Tibial nerve (tissue), 4 donors: ENCODE results near the gene ZNF804B. TPM values are rescaled to one million over a fixed set of nuclear protein-coding genes. Genes with fewer than 3 reads are reported as not detected.

Experiments
- DNase-seq, 2 donors: peaks; one replicate each; pipeline ENCODE4 v3.0.0-alpha.2; 2019; ENCODE audit warnings: low spot score in 2 of 2
- H3K27ac ChIP-seq, 4 donors: fragments of 200-600 bp; sonication (generic) in 3 of 4; one replicate each; pipeline ENCODE4 v1.5.1; 2017 to 2019; ENCODE audit warnings: mild to moderate bottlenecking in 1 of 4
- H3K27me3 ChIP-seq, 2 donors: fragments of 200-600 bp; sonication (generic) in 1 of 2; one replicate each; pipeline versions ENCODE4 v1.5.1 to v1.6.0; 2017 to 2019
- H3K36me3 ChIP-seq, 3 donors: fragments of 200-600 bp; sonication (generic); one replicate each; pipeline ENCODE4 v1.5.1; 2018 to 2019
- H3K4me1 ChIP-seq, 4 donors: fragments of 200-600 bp; sonication (generic) in 3 of 4; one replicate each; pipeline ENCODE4 v1.5.1; 2017 to 2019
- H3K4me3 ChIP-seq, 4 donors: fragments of 200-600 bp; sonication (generic) in 3 of 4; one replicate each; pipeline ENCODE4 v1.5.1; 2017 to 2019; ENCODE audit warnings: mild to moderate bottlenecking in 1 of 4, moderate library complexity in 1 of 4
- H3K9me3 ChIP-seq, 4 donors: fragments of 200-600 bp; sonication (generic) in 3 of 4; one replicate each; pipeline ENCODE4 v1.5.1; 2017 to 2019
- CTCF ChIP-seq, 5 experiments: fragments of 200-600 bp in 3 of 5; fragments of 450-650 bp in 2 of 5; sonication (generic) in 3 of 5; IDR thresholded peaks; one replicate each; pipeline ENCODE4 v1.5.1; 2016 to 2019; ENCODE audit warnings: antibody characterized with exemption in 5 of 5, mild to moderate bottlenecking in 3 of 5, moderate library complexity in 2 of 5
- EP300 ChIP-seq, 2 donors: sonication (generic); formaldehyde crosslinking; IDR thresholded peaks; one replicate each; pipeline ENCODE4 v1.6.1; 2017; ENCODE audit warnings: antibody characterized with exemption in 2 of 2, mild to moderate bottlenecking in 1 of 2
- POLR2A ChIP-seq, 2 donors: fragments of 450-650 bp; IDR thresholded peaks; one replicate each; pipeline ENCODE4 v1.6.1; 2017; ENCODE audit warnings: antibody characterized with exemption in 2 of 2, mild to moderate bottlenecking in 2 of 2, moderate library complexity in 2 of 2
- WGBS, 2 donors: methylation state at CpG; one replicate each; pipeline ENCODE4 v1.1.5; 2018; 5-methylcytosine and 5-hydroxymethylcytosine counted together
- total RNA-seq, 4 donors: library from RNA; depleted of rRNA; stranded (reverse); fragments of >200 nt; gene quantifications; one replicate each; pipeline ENCODE4 v1.1.0, GENCODE V29; 2016

Gene ZNF804B
- total RNA-seq, 4 donors from 2014 or later: 0.21 to 0.22 TPM; not detected in 2

- Histone ChIP-seq H3K4me1 (no peaks in the 10 kb centered on the region), H3K36me3 (no peaks in the 10 kb centered on the region), H3K9me3 (no peaks in the 10 kb centered on the region), H3K27me3 (no peaks in the 10 kb centered on the region), H3K4me3 (no peak overlapping the region), H3K27ac (no peak overlapping the region)
- no peak for TF ChIP-seq POLR2A (IDR thresholded peaks at IDR 0.05)
- TF ChIP-seq CTCF (IDR thresholded peaks at IDR 0.05): no peak
- TF ChIP-seq EP300 (IDR thresholded peaks at IDR 0.05): no peak
- no peak for DNase-seq
Measured at GRCh38 chr7:88859288-88859687, 99.8 kb downstream of the ZNF804B start.

- Histone ChIP-seq H3K27me3 (no peaks in the 10 kb centered on the region), H3K27ac (no peak overlapping the region), H3K4me3 (no peak overlapping the region), H3K4me1 (no peaks in the 10 kb centered on the region), H3K9me3 (peaks cover 0 to 5% (median 0%) of the 10 kb centered on the region in 4 donors), H3K36me3 (no peaks in the 10 kb centered on the region)
- no peak for DNase-seq
- TF ChIP-seq CTCF (IDR thresholded peaks at IDR 0.05): no peak
- TF ChIP-seq POLR2A (IDR thresholded peaks at IDR 0.05): no peak
- no peak for TF ChIP-seq EP300 (IDR thresholded peaks at IDR 0.05)
- 58 to 61% methylated on average over 2 of the region's 2 CpGs for WGBS, 2 donors
Measured at GRCh38 chr7:88866265-88866863, 106.9 kb downstream of the ZNF804B start.

- 77 to 83% methylated on average over 2 of the region's 2 CpGs for WGBS, 2 donors
- H3K4me1 ChIP-seq: no peaks in the 10 kb centered on the region
- no peak overlapping the region for H3K27ac ChIP-seq
- DNase-seq: no peak
- H3K9me3 ChIP-seq: peaks cover 0 to 5% (median 0%) of the 10 kb centered on the region in 4 donors
- TF ChIP-seq EP300 (IDR thresholded peaks at IDR 0.05): no peak
- no peak for TF ChIP-seq POLR2A (IDR thresholded peaks at IDR 0.05)
- TF ChIP-seq CTCF (IDR thresholded peaks at IDR 0.05): no peak
- no peaks in the 10 kb centered on the region for H3K27me3 ChIP-seq
- H3K4me3 ChIP-seq: no peak overlapping the region
- H3K36me3 ChIP-seq: no peaks in the 10 kb centered on the region
Measured at GRCh38 chr7:88867158-88867557, 107.7 kb downstream of the ZNF804B start.

GRCh38 chr7:88868456-88868855 is 109.0 kb downstream of the ZNF804B start:
- H3K36me3 ChIP-seq: no peaks in the 10 kb centered on the region
- 95% methylated on average over 1 of the region's 1 CpG for WGBS, 2 donors
- peaks cover 0 to 5% (median under 1%) of the 10 kb centered on the region in 4 donors for H3K9me3 ChIP-seq
- H3K4me3 ChIP-seq: no peak overlapping the region
- no peaks in the 10 kb centered on the region for H3K4me1 ChIP-seq
- no peak overlapping the region for H3K27ac ChIP-seq
- H3K27me3 ChIP-seq: no peaks in the 10 kb centered on the region
- DNase-seq: no peak
- TF ChIP-seq POLR2A (IDR thresholded peaks at IDR 0.05) (no peak), EP300 (IDR thresholded peaks at IDR 0.05) (no peak), CTCF (IDR thresholded peaks at IDR 0.05) (no peak)

- Histone ChIP-seq H3K4me1 (no peaks in the 10 kb centered on the region), H3K9me3 (no peaks in the 10 kb centered on the region), H3K27me3 (no peaks in the 10 kb centered on the region), H3K36me3 (no peaks in the 10 kb centered on the region), H3K27ac (no peak overlapping the region), H3K4me3 (no peak overlapping the region)
- no peak for DNase-seq
- TF ChIP-seq EP300 (IDR thresholded peaks at IDR 0.05) (no peak), POLR2A (IDR thresholded peaks at IDR 0.05) (no peak), CTCF (IDR thresholded peaks at IDR 0.05) (no peak)
Measured at GRCh38 chr7:88881136-88881535, 121.6 kb downstream of the ZNF804B start.
